K562 (cell line): ENCODE measurements around the gene KLHL6. TPM values are rescaled to one million over a fixed set of nuclear protein-coding genes. Genes with fewer than 3 reads are reported as not detected.
A peak's percentile ranks its signal among the peaks of the same experiment; 100 is the strongest.

Experiments
- AFF4 ChIP-seq: sonication (generic); formaldehyde crosslinking; IDR thresholded peaks from 2 replicates; pipeline ENCODE4 v1.8.0; 2023; ENCODE audit warnings: mild to moderate bottlenecking, missing genetic modification reagents
- CTBP1 ChIP-seq: fragments of 450-650 bp; IDR thresholded peaks from 2 replicates; pipeline ENCODE4 v1.6.1; 2016; ENCODE audit warnings: borderline replicate concordance
- DDX20 ChIP-seq: fragments of 450-650 bp; IDR thresholded peaks from 2 replicates; pipeline ENCODE4 v1.6.1; 2016; ENCODE audit warnings: missing genetic modification characterization, low read depth, mild to moderate bottlenecking, missing compliant biosample characterization, moderate library complexity
- DIDO1 ChIP-seq: fragments of 450-650 bp; IDR thresholded peaks from 2 replicates; pipeline ENCODE4 v1.6.1; 2016; ENCODE audit warnings: low read depth, missing biosample characterization, missing genetic modification characterization
- ELF1 ChIP-seq: fragments of 200-800 bp; sonication (Bioruptor generic); IDR thresholded peaks from 2 replicates; pipeline ENCODE4 v1.6.1; 2016; ENCODE audit warnings: missing genetic modification characterization, missing compliant biosample characterization
- EP300 ChIP-seq: IDR thresholded peaks from 2 replicates; pipeline ENCODE4 v1.6.1; 2012; ENCODE audit warnings: low read length, improper control_type of control experiment
- GMEB1 ChIP-seq: fragments of 250-450 bp; sonication (Bioruptor Pico); IDR thresholded peaks from 2 replicates; pipeline ENCODE4 v1.4.0; 2020; ENCODE audit warnings: mild to moderate bottlenecking
- HDAC2 ChIP-seq: fragments of 450-650 bp; IDR thresholded peaks from 2 replicates; pipeline ENCODE4 v1.6.1; 2016; ENCODE audit warnings: mild to moderate bottlenecking
- HDGF ChIP-seq: fragments of 450-650 bp; IDR thresholded peaks from 2 replicates; pipeline ENCODE4 v1.6.1; 2016
- KDM1A ChIP-seq, 2 experiments: fragments of 450-650 bp; IDR thresholded peaks; 2 replicates each; pipeline ENCODE4 v1.6.1; 2016; ENCODE audit warnings: mild to moderate bottlenecking in 2 of 2
- KLF6 ChIP-seq: fragments of 250-450 bp; sonication (Bioruptor Pico); IDR thresholded peaks from 2 replicates; pipeline ENCODE4 v1.4.0; 2020; ENCODE audit warnings: mild to moderate bottlenecking, moderate library complexity, borderline replicate concordance
- L3MBTL2 ChIP-seq: fragments of 450-650 bp; IDR thresholded peaks from 2 replicates; pipeline ENCODE4 v1.6.1; 2016; ENCODE audit warnings: mild to moderate bottlenecking, moderate library complexity
- MBD1 ChIP-seq: fragments of 250-450 bp; sonication (Bioruptor Pico); IDR thresholded peaks from 2 replicates; pipeline ENCODE4 v1.8.0; 2022; ENCODE audit warnings: inconsistent platforms
- MCM5 ChIP-seq: fragments of 450-650 bp; IDR thresholded peaks from 2 replicates; pipeline ENCODE4 v1.6.1; 2016; ENCODE audit warnings: low read depth
- MTA1 ChIP-seq: fragments of 450-650 bp; IDR thresholded peaks from 2 replicates; pipeline ENCODE4 v1.6.1; 2017; ENCODE audit warnings: borderline replicate concordance
- NCOA1 ChIP-seq: fragments of 450-650 bp; IDR thresholded peaks from 2 replicates; pipeline ENCODE4 v1.6.1; 2016; ENCODE audit warnings: low read depth
- RUNX1 ChIP-seq: sonication (generic); IDR thresholded peaks from 2 replicates; pipeline ENCODE4 v1.6.1; 2016; ENCODE audit warnings: antibody characterized with exemption, low read depth
- TAL1 ChIP-seq: fragments of 450-650 bp; IDR thresholded peaks from 2 replicates; pipeline ENCODE4 v1.6.1; 2016; ENCODE audit warnings: mild to moderate bottlenecking
- WHSC1 ChIP-seq: IDR thresholded peaks from one replicate; pipeline ENCODE4 v1.6.1; 2012; ENCODE audit warnings: low read length, control low read depth, inconsistent platforms
- ZBTB9 ChIP-seq: fragments of 450-650 bp; formaldehyde crosslinking; IDR thresholded peaks from 2 replicates; pipeline ENCODE4 v1.4.0; 2020; ENCODE audit warnings: mild to moderate bottlenecking, moderate library complexity
- ZNF143 ChIP-seq: sonication (generic); formaldehyde crosslinking; IDR thresholded peaks from 2 replicates; pipeline ENCODE4 v1.9.0; 2022; ENCODE audit warnings: mild to moderate bottlenecking, missing genetic modification reagents
- ZNF561 ChIP-seq: fragments of 450-650 bp; formaldehyde crosslinking; conservative IDR thresholded peaks from 2 replicates; pipeline ENCODE4 v1.4.0; 2020; ENCODE audit warnings: mild to moderate bottlenecking, moderate library complexity
- ZNF75A ChIP-seq: fragments of 450-650 bp; formaldehyde crosslinking; IDR thresholded peaks from 2 replicates; pipeline ENCODE4 v1.4.0; 2020; ENCODE audit warnings: mild to moderate bottlenecking
- ZSCAN29 ChIP-seq: fragments of 450-650 bp; IDR thresholded peaks from 2 replicates; pipeline ENCODE4 v1.6.1; 2017
- polyA plus RNA-seq, 8 experiments: library from polyadenylated mRNA; depleted of rRNA in 4 of 8; stranded (reverse) in 5 of 8; unstranded in 3 of 8; fragments of >200 nt; fragmentation: Nextera tagmentation in 2 of 8; fragmentation: Illumina TruSeq in 1 of 8; extraction: Ambion mirVana in 2 of 8; extraction: Trizol in 1 of 8; gene quantifications; 2 replicates each; pipeline versions ENCODE4 v1.2.1 to v1.2.3, GENCODE V29; 2011 to 2014; ENCODE audit warnings: inconsistent platforms in 1 of 8, missing spikeins in 1 of 8
- total RNA-seq, 7 experiments: library from RNA; depleted of rRNA in 6 of 7; stranded (reverse); fragments of >200 nt in 6 of 7; fragmentation: Illumina TruSeq in 2 of 7; extraction: Trizol in 2 of 7; gene quantifications; 2 replicates each; pipeline versions ENCODE4 v1.2.1 to v1.2.3, GENCODE V29; 2011 to 2021; ENCODE audit warnings: low replicate concordance in 1 of 7

The KLHL6 gene
- total and polyA plus RNA-seq, 9 of the 15 experiments (the other 6 are each of a cell fraction or from before 2014, with no cell fraction given), result 0.18 to 2.1 (median 1.4) TPM

- TF ChIP-seq HDGF (peak; percentile 25; the same call in 1 of the 2 replicates), MBD1 (CRISPR knock-in tag) (no peak), ELF1 (tag) (no peak), ZBTB9 (CRISPR knock-in tag) (no peak), DDX20 (tag) (no peak), WHSC1 (no peak), HDAC2 (peak; percentile 88), CTBP1 (peak; percentile 68; the same call in 1 of the 2 replicates), KLF6 (CRISPR knock-in tag) (no peak), NCOA1 (no peak), ZNF75A (CRISPR knock-in tag) (no peak), KDM1A (IDR thresholded peaks at IDR 0.05) (peak; percentile 71 to 89), DIDO1 (tag) (no peak), MTA1 (no peak; the same call in 1 of the 2 replicates), MCM5 (no peak), L3MBTL2 (peak; percentile 24; the same call in 1 of the 2 replicates), GMEB1 (CRISPR knock-in tag) (no peak), TAL1 (peak; percentile 42), ZSCAN29 (no peak), ZNF143 (CRISPR knock-in tag) (no peak), EP300 (peak; percentile 47; the same call in 1 of the 2 replicates), RUNX1 (no peak), AFF4 (no peak), ZNF561 (no peak)
Observed at GRCh38 chr3:183536238-183536880, 19.1 kb downstream of the KLHL6 start (continued).
